ENCODE measurements around the gene GARS1. TPM values are rescaled to one million over a fixed set of nuclear protein-coding genes. Genes with fewer than 3 reads are reported as not detected.
"Not testable (repeated sequence)": the region's sequence is repeated elsewhere in the genome, so short reads cannot be mapped to it uniquely, and the experiment has no call there.

GARS1 gene
- total RNA-seq (ENCODE audit: insufficient read depth, low replicate concordance): 68.1 TPM

GRCh38 chr7:30594540-30595435, at the start of gene GARS1:
Gene GARS1 (plus strand): TSS chr7:30594878. CDS start chr7:30594922, 44 bp downstream.
- peak; percentile 91 for DNase-seq (ENCODE audit: low spot score)

- DNase-seq (ENCODE audit: low spot score): no peak
Measured at GRCh38 chr7:30545791-30546555, 48.7 kb upstream of the GARS1 start.

GRCh38 chr7:30546596-30546995, 48.1 kb upstream of the GARS1 start:
- no peak for DNase-seq (ENCODE audit: low spot score)

- peak; percentile 79 for DNase-seq (ENCODE audit: low spot score)
Measured at GRCh38 chr7:30548845-30549244, 45.8 kb upstream of the GARS1 start.

GRCh38 chr7:30549931-30550493, 44.7 kb upstream of the GARS1 start:
- DNase-seq (ENCODE audit: low spot score): no peak

GRCh38 chr7:30552330-30552729, 42.3 kb upstream of the GARS1 start:
- no peak for DNase-seq (ENCODE audit: low spot score)

- DNase-seq (ENCODE audit: low spot score): no peak
Measured at GRCh38 chr7:30553141-30553540, 41.5 kb upstream of the GARS1 start.

GRCh38 chr7:30553546-30553945, 41.1 kb upstream of the GARS1 start:
- no peak for DNase-seq (ENCODE audit: low spot score)

- DNase-seq (ENCODE audit: low spot score): no peak
Measured at GRCh38 chr7:30555525-30555924, 39.2 kb upstream of the GARS1 start.

- DNase-seq (ENCODE audit: low spot score): peak; percentile 28
Measured at GRCh38 chr7:30556840-30557239, 37.8 kb upstream of the GARS1 start.

- DNase-seq (ENCODE audit: low spot score): no peak
Measured at GRCh38 chr7:30557245-30557644, 37.4 kb upstream of the GARS1 start.

- DNase-seq (ENCODE audit: low spot score): no peak
Measured at GRCh38 chr7:30559611-30560010, 35.1 kb upstream of the GARS1 start.

GRCh38 chr7:30561389-30561788, 33.3 kb upstream of the GARS1 start:
- no peak for DNase-seq (ENCODE audit: low spot score)

GRCh38 chr7:30562498-30562897, 32.2 kb upstream of the GARS1 start:
- no peak for DNase-seq (ENCODE audit: low spot score)

- DNase-seq (ENCODE audit: low spot score): no peak
Measured at GRCh38 chr7:30562909-30563308, 31.8 kb upstream of the GARS1 start.

GRCh38 chr7:30563326-30563942, 31.2 kb upstream of the GARS1 start:
- DNase-seq (ENCODE audit: low spot score): no peak

- peak; percentile 87 for DNase-seq (ENCODE audit: low spot score)
Measured at GRCh38 chr7:30564243-30564892, 30.3 kb upstream of the GARS1 start.

GRCh38 chr7:30566596-30566995, 28.1 kb upstream of the GARS1 start:
- DNase-seq (ENCODE audit: low spot score): no peak

GRCh38 chr7:30567081-30567480, 27.6 kb upstream of the GARS1 start:
- DNase-seq (ENCODE audit: low spot score): no peak

- DNase-seq (ENCODE audit: low spot score): not testable (repeated sequence)
Measured at GRCh38 chr7:30570238-30570637, 24.4 kb upstream of the GARS1 start.

- no peak for DNase-seq (ENCODE audit: low spot score)
Measured at GRCh38 chr7:30572212-30572841, 22.4 kb upstream of the GARS1 start.

Data from umbilical cord (tissue), 2 donors.